Superior temporal gyrus (tissue), 1 donor: ENCODE measurements around the gene SNX2.
"Not testable (repeated sequence)": the region's sequence is repeated elsewhere in the genome, so short reads cannot be mapped to it uniquely, and the experiment has no call there.

Experiments
- DNase-seq: peaks from one replicate; pipeline ENCODE4 v3.0.0-alpha.2; 2016; ENCODE audit errors: extremely low spot score

The SNX2 gene

GRCh38 chr5:122774861-122775549, at the start of gene SNX2:
Gene SNX2, plus strand, starts transcription at chr5:122775080. Its CDS starts 24 bp downstream, at chr5:122775104.
- DNase-seq: peak; percentile 84

GRCh38 chr5:122727112-122727541, 47.8 kb upstream of the SNX2 start:
- no peak for DNase-seq

- no peak for DNase-seq
Observed at GRCh38 chr5:122730037-122730436, 44.8 kb upstream of the SNX2 start.

GRCh38 chr5:122730456-122730855, 44.4 kb upstream of the SNX2 start:
- no peak for DNase-seq

GRCh38 chr5:122736086-122736845, 38.6 kb upstream of the SNX2 start:
- DNase-seq: no peak

GRCh38 chr5:122738088-122738487, 36.8 kb upstream of the SNX2 start:
- no peak for DNase-seq

GRCh38 chr5:122741681-122742080, 33.2 kb upstream of the SNX2 start:
- no peak for DNase-seq

GRCh38 chr5:122743261-122743660, 31.6 kb upstream of the SNX2 start:
- no peak for DNase-seq

GRCh38 chr5:122745597-122745996, 29.3 kb upstream of the SNX2 start:
- no peak for DNase-seq

GRCh38 chr5:122749886-122750285, 25.0 kb upstream of the SNX2 start:
- no peak for DNase-seq

GRCh38 chr5:122751293-122751782, 23.5 kb upstream of the SNX2 start:
- DNase-seq: no peak

- no peak for DNase-seq
Observed at GRCh38 chr5:122753500-122753899, 21.4 kb upstream of the SNX2 start.

- DNase-seq: no peak
Observed at GRCh38 chr5:122755783-122756182, 19.1 kb upstream of the SNX2 start.

- DNase-seq: no peak
Observed at GRCh38 chr5:122756264-122756911, 18.5 kb upstream of the SNX2 start.

- no peak for DNase-seq
Observed at GRCh38 chr5:122757285-122757684, 17.6 kb upstream of the SNX2 start.

- no peak for DNase-seq
Observed at GRCh38 chr5:122759241-122760070, 15.4 kb upstream of the SNX2 start.

GRCh38 chr5:122760236-122760635, 14.6 kb upstream of the SNX2 start:
- no peak for DNase-seq

- no peak for DNase-seq
Observed at GRCh38 chr5:122761115-122761514, 13.8 kb upstream of the SNX2 start.

- DNase-seq: not testable (repeated sequence)
Observed at GRCh38 chr5:122761896-122762295, 13.0 kb upstream of the SNX2 start.

GRCh38 chr5:122766130-122766529, 8.8 kb upstream of the SNX2 start:
- no peak for DNase-seq

GRCh38 chr5:122770477-122770876, 4.4 kb upstream of the SNX2 start:
- no peak for DNase-seq

GRCh38 chr5:122772446-122772845, 2.4 kb upstream of the SNX2 start:
- no peak for DNase-seq
